ENCODE measurements around the gene SNAP23.

SNAP23 gene

DNA sequence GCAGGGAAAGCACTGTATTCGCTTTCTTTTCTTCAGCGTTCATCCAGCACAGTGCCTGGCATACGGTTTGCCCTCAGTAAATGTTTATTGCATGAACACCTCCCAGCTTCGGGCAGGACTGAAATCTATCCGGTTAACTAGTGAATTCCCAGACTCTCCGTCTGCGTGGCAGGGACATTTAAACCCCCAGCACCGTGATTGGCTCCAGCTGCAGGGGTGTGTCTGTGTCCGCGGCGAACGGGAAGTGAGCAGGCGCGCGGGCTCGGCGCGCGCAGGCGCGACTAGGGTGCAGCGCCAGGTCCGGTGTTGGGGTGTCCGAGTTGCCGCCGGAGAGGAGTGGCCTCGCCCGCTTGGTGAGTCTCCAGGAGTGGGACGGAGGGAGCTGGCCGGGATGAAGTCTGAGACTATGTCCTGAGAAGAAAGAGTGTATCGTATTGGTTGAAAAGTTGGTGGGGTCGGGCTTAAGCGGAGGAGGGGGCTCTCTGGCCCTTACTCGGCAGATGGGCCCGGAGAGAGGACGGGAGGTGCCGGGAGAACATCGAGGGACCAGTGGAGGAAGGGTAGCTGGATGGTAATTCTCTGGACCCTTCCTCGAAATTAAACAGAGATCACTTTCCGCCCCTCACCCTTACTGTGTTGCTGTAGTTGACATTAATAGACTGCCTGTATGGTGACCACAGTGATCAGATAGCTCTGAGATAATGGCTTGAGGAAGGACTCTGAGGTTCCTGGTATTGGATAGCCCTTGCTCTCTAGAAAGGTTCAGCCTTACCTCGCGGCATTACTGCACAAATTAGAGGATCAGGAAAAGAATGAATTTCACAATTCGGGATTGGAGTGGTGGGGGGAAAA lies at the start of gene SNAP23:
SNAP23 (plus strand) TSS at position 274 of the 852 bp plus-strand sequence. CDS start 16,213 bp downstream, outside the sequence.
- DNase-seq: peak; percentile 94

- DNase-seq: no peak
These were observed 47.8 kb upstream of the SNAP23 start for GRCh38 chr15:42447599-42447998.

GRCh38 chr15:42448281-42448680 lies 47.2 kb upstream of the SNAP23 start:
- no peak for DNase-seq

GRCh38 chr15:42449770-42450424 lies 45.5 kb upstream of the SNAP23 start:
- no peak for DNase-seq

- no peak for DNase-seq
These were observed 45.0 kb upstream of the SNAP23 start for GRCh38 chr15:42450425-42450790.

- no peak for DNase-seq
These were observed 41.6 kb upstream of the SNAP23 start for GRCh38 chr15:42453826-42454225.

- DNase-seq: no peak
These were observed 38.9 kb upstream of the SNAP23 start for GRCh38 chr15:42456531-42456930.

DNA sequence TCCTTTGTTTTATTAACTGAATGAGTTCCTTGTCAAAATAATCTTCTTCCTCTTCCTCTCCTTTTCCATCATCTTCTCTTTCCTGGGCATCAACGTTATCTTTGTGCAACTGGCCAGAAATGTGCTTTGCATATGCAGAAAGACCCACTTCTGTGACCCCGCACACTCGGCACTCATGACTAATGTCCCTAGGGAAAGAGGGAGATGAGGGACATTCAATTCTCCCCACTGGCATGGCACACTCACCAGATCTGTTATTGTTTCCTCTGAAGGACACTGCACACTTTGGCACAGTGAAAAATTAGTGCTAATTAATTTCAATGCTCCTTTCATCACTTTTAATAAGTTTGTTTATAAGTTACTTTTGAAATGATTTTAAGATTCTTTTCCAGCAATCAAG lies 38.5 kb upstream of the SNAP23 start:
- DNase-seq: no peak

DNA sequence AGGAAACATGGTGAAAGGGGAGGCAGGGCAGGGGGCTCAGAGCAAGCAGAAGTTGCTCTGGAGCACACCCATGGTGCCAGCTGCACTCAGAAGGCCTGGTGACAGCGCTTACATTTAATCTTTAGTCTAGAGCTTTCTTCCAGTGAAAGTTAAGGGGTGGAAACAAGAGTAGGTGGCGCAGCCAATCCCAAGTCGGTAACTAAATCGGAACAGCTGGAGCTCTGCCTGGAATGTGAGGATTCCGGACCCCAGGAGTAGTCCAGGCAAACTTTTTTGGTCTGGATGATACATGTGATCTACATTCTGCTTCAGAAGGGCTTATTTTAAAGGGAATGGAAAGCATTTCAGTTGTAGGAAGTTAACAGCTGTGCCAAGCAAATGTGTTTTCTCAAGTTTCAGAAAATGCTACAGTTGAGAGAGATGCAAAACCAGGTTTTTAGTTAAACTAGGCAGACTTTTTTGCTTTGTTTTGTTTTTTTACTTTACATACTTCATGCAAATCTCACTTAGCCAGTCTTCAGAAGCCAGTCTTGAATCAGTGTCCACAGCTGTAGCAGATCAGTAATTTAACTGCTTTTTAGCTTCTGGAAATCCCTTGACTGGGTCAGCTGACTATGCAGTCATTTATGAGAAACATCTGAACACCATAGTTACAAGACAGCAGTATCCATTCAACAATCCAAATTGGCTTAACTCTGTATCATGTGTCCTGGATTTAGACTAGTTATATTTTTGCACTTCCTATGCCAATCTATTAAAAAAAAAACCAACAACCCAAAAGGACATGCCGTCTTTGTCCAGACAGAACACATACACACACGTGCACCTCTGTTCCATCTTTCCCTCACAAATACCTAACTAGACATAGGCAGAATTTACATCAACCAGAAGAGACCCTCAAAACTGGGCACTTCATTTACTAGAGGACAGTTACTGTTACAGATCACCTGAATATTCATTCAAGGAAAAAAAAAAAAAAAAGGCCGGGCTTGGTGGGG lies 37.7 kb upstream of the SNAP23 start:
- DNase-seq: no peak

GRCh38 chr15:42461261-42461660 lies 34.2 kb upstream of the SNAP23 start:
- DNase-seq: no peak

GRCh38 chr15:42465520-42466259 lies 29.7 kb upstream of the SNAP23 start:
- DNase-seq: no peak

DNA sequence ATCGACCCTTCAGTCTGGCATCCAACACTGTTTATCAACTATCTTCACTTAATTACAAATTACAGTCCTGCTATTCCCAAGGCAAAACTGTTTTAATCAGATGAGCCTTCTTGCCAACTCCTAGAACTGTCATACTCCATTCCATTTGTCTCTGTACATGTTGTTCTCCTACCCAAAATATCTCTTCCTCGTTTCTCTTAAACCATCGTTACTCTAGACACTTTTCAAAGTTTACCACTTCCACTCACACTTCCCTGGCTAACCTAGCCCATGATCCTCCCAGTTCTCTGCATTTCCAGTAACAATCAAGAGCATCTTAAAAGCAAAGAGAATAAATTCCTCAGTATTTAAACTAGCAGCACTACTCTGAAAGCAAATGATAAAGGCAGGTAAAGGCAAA lies 24.4 kb upstream of the SNAP23 start:
- DNase-seq: no peak

DNA sequence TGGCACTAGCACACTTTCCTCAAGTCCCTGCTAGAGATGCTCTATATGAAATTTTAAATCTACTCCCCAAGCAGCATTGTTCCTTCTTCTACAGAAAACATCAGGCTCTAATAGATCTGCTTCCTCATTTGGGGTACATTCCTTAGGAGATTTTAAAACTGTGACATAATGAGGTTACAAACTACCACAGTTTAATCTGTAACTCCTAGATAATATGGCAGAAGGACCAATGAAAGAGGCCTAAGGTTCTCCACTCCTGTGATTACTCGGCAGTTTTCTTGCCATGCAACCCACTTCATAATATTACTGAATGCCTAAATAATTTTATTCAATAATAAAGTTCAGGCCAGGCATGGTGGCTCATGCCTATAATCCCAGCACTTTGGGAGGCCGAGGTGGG lies 20.6 kb upstream of the SNAP23 start:
- DNase-seq: no peak

DNA sequence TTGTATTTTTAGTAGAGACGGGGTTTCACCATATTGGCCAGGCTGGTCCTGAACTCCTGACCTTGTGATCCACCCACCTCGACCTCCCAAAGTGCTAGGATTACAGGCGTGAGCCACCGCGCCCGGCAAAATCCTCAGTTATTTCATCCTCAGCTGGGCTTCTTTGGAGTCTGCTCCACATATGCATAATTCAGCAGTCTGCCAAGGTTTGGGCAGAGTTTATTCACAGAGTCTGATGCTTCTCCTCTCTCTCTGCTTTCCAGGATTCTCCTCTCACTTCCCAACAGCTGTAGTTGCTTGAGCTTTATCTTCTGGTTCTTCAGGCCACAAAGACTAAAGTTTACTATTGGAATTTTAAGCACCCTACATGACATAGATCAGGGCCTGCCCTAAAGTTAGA lies 12.7 kb upstream of the SNAP23 start:
- DNase-seq: no peak

DNA sequence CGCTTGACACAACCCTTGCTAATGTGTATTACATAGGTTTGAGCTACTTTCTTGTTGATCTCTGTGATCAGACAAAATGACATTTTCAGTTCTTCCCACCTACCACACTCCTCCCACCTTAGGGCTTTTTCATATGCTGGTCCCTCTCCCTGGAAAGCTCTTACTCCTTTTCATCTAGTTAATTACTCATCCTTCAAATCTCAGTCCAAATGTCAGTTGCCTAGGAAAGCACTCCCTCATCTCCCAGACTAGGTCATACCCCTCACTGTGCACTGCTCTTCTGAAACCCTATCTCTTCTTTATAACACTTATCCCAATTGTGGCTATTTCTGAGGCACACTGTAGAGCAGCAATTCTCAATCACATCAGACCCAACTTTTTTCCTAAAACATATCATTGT lies 11.8 kb upstream of the SNAP23 start:
- DNase-seq: no peak

- no peak for DNase-seq
These were observed 5.2 kb upstream of the SNAP23 start for GRCh38 chr15:42490291-42490670.

GRCh38 chr15:42490671-42491538 lies 4.5 kb upstream of the SNAP23 start, which contains the start of gene ZNF106:
ZNF106 (minus strand) TSS chr15:42491141; CDS start chr15:42472289, 18,852 bp downstream.
- peak; percentile 95 for DNase-seq

- DNase-seq: no peak
These were observed 3.8 kb upstream of the SNAP23 start for GRCh38 chr15:42491539-42492225.

DNA sequence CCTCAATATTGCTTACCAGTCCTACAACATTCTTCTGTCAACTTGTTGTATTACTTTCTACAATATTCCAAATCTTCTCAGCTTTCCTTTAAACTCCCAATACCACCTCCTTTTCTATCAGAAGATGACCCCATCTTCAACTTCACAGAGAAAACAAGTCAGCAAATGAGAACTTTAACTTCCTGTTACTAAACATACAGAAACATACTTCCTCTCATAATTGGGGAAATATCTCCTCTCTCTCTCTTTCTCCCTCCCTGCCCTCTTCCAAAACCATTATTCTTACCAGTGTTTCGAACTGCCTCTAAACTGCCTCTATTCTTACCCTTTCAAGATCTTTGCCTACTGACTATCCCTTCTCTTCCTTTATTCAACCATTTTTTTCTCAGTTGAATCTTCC lies 1.8 kb upstream of the SNAP23 start:
- no peak for DNase-seq

GRCh38 chr15:42494998-42495360 lies 455 bp upstream of the SNAP23 start:
- DNase-seq: peak; percentile 83

Measured in activated effector memory CD4-positive, alpha-beta T cell treated with anti-CD3 and anti-CD28 coated beads, Interleukin-2, amount 50 U/mL, for 16 hours (primary cell).